Fibroblast of pulmonary artery (primary cell): ENCODE results near the gene CALHM5.
A peak's percentile ranks its signal among the peaks of the same experiment; 100 is the strongest.

ENCODE experiments used
- DNase-seq: peaks from one replicate; pipeline ENCODE4 v3.0.0-alpha.2; 2010; ENCODE audit warnings: low read depth
- H3K4me3 ChIP-seq: replicated peaks from 2 replicates; pipeline ENCODE4 v1.5.1; 2011; ENCODE audit warnings: low read depth, mild to moderate bottlenecking, control low read depth, low read length, moderate library complexity
- TF ChIP-seq, protein P1 (sequence below): IDR thresholded peaks from 2 replicates; pipeline ENCODE4 v1.5.1; 2011; ENCODE audit warnings: mild to moderate bottlenecking, control low read depth, low read length, inconsistent platforms; ENCODE audit errors: missing control alignments

The CALHM5 gene

DNA sequence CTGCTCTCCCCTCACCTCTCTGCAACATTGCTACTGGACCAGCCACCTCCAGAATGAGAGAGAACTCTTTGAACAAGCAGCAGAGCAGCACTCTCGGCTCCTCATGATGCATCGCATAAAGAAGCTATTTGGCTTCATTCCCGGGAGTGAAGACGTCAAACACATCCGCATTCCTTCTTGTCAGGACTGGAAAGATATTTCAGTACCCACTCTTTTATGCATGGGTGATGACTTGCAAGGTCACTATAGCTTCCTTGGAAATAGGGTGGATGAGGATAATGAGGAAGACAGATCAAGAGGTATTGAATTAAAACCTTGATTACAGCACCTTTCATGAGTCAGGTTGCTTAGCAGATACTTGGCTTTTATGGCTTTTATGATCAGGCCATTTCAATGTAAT is 46.5 kb downstream of the CALHM5 start:
- no peak overlapping the region for H3K4me3 ChIP-seq
- TF ChIP-seq, protein P1, sequence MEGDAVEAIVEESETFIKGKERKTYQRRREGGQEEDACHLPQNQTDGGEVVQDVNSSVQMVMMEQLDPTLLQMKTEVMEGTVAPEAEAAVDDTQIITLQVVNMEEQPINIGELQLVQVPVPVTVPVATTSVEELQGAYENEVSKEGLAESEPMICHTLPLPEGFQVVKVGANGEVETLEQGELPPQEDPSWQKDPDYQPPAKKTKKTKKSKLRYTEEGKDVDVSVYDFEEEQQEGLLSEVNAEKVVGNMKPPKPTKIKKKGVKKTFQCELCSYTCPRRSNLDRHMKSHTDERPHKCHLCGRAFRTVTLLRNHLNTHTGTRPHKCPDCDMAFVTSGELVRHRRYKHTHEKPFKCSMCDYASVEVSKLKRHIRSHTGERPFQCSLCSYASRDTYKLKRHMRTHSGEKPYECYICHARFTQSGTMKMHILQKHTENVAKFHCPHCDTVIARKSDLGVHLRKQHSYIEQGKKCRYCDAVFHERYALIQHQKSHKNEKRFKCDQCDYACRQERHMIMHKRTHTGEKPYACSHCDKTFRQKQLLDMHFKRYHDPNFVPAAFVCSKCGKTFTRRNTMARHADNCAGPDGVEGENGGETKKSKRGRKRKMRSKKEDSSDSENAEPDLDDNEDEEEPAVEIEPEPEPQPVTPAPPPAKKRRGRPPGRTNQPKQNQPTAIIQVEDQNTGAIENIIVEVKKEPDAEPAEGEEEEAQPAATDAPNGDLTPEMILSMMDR: no peak
- DNase-seq: peak; percentile 98

DNA sequence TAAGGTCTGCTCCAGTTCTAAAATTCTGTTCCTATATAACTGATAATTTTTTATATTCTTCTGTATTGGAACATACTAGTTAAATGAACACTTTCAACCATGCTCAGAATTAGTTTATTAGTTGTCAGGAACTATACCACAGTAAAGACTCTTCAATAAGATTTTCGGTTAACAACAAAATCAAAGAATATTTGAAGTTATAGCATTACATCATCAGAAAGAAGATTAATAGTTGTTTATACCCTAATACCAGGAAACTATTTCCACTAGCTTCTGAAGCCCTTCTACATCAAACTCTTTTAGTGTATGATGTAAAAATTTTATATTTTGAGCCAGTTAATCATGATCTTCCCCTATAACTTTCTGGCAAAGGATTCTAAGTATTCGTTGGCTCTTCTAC is 48.7 kb downstream of the CALHM5 start:
- TF ChIP-seq, protein P1: no peak
- H3K4me3 ChIP-seq: no peak overlapping the region
- no peak for DNase-seq

DNA sequence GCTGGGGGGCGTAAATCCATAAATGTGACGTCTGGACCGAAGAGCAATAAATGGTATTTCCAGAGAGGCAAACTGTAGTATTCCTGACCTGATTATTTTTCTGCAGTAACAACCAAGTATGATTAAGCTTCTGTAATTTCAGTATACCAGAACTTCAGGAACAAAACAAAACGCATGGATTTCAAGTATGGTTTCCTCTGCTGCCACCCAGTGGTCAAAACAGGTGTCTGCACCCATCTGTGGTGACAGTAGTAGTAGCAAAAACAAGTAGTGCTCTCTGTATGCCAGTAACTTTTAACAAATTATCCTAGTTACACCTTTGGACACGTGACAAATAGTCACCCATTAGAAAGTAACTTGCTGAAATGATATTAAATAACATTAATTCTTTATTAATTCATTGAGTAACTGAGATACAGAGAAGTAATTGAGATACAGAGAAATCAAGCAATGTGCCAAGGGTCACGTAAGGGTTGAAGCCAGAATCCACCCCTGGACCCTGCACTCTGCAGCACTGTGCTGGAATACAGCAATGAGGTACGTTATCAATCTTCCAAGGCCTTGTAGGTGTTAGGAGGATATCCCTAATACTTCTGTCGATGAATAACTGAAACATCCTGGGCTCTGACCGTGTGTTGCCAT is 50.1 kb downstream of the CALHM5 start:
- TF ChIP-seq, protein P1: peak; percentile 96
- H3K4me3 ChIP-seq: no peak overlapping the region
- DNase-seq: peak; percentile 87

DNA sequence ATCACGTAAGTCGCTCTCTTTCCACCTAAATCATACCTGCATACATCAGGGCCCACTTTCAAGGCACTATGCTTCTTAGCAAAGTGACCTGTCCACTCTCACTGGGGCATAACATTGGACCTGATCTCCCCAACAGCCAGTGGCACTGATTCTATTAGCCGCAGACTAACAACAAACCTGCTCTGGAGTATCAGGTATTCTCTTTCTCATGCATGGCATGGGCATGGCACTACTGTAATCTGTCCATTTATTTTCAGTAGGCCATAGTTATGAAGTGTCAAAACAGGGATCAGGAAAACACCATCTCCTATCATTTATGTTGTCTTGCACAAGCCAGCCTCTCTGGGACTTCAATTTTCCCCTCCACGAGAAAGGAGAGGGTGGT is 50.6 kb downstream of the CALHM5 start:
- TF ChIP-seq, protein P1: no peak
- DNase-seq: no peak
- no peak overlapping the region for H3K4me3 ChIP-seq

DNA sequence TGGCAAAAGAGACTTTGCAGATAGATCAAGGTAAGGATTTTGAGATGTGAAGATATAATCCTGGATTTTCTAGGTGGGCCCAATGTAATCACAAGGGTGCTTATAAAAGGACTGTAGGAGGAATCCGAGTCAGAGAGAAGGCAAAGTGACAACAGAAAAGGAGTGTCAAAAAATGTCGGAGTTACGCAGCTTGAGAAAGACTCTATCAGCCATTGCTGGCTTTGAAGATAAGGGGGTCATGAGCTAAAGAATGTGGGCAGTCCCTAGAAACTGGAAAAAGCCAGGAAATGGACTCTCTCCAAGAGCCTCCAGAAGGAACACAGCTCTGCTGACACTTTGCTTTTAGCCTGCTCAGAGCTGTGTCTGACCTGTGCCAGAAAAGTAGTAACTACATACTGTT is 51.2 kb downstream of the CALHM5 start:
- peak; percentile 64 for DNase-seq
- H3K4me3 ChIP-seq: no peak overlapping the region
- TF ChIP-seq, protein P1: no peak

DNA sequence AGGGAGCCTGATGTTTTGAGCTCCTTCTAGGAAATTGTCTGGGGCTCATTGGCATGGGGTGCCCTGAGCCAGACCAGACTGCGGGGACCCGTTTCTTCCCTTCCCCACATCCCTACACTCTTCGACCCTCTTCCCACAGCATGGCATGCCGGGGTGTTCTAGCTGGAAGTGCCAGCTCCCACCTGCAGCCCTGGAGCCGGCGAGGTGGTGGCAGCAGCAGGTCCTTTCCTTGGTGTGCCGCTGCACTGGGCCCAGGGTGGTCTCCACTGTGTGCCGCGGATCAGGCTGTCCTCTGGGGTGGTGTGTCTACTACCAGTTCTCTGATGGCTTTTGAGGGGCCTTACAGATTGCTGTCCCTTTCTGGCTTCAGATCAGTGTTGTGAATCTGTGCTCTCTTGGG is 52.4 kb downstream of the CALHM5 start:
- TF ChIP-seq, protein P1: no peak
- DNase-seq: no peak
- H3K4me3 ChIP-seq: no peak overlapping the region

DNA sequence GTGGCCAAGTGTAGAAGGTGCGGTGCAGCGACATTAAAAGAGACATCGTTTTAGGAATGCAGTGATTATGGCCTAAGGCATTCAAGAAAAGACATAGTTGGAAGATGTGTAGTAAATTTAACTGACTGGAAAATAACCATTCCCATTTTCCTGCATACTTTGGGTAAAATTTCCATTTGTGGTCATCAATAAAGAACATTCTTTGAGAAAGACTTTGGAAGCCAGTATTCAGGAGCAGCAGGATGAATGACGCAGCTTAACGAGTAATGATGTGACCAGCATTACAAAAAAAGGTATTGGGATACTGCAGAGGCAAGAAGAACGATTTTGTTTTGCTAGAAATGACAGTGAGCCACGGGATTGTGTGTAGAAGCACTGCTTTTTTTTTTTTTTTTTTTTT is 52.9 kb downstream of the CALHM5 start:
- no peak for DNase-seq
- TF ChIP-seq, protein P1: no peak

More for the DNA sequence above, 52.9 kb downstream of the CALHM5 start:
- H3K4me3 ChIP-seq: no peak overlapping the region
